ENCODE data around the gene RPL21. TPM values are rescaled to one million over a fixed set of nuclear protein-coding genes. Genes with fewer than 3 reads are reported as not detected.

The RPL21 gene
- total and polyA plus RNA-seq, 7 donors: 440 to 1,432 (median 808) TPM

- Histone ChIP-seq H3K36me3 (ENCODE audit: insufficient read depth in 1 of 2, low read depth in 1 of 2) (peaks cover 9 to 43% of the 10 kb centered on the region in 2 donors), H3K9me3 (no peaks in the 10 kb centered on the region), H3K4me1 (peaks cover 33% of the 10 kb centered on the region), H3K27me3 (ENCODE audit: insufficient read depth in 3 of 3, low read length in 2 of 3) (no peaks in the 10 kb centered on the region), H3K4me3 (peak overlapping the region; percentile 81), H3K27ac (peak overlapping the region; percentile 98)
- TF ChIP-seq CTCF (IDR thresholded peaks at IDR 0.05): no peak
- ATAC-seq (no peak), DNase-seq (no peak)
- intact Hi-C loops (cut with DNase I): loop anchor here (5.0 to 10.0 kb wide), 3 partner anchors 80 to 175 kb away; partner anchors contain the start of genes GTF3A (in 1 of the 2) and USP12 (in 1 of the 2)
Observed at GRCh38 chr13:27252467-27252866, 1.1 kb downstream of the RPL21 start.

DNA sequence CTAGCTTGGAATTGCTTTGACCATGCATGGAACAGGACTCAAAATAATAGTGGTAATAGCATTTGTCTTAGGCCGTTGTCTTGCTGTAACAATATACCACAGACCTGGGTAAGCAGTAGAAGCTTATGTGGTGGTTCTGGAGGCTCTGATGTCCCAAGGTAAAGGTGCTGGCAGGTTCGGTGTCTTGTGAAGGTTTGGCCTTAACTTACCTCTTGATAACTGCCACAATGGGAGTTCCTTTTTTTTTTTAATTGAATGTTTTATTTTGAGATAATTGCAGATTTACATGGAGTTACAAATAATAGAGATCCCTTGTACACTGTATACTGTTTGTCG lies 5.8 kb downstream of the RPL21 start:
- TF ChIP-seq CTCF (IDR thresholded peaks at IDR 0.05): no peak
- WGBS, 3 donors: 74 to 95% (median 75%) methylated on average over 3 of the region's 3 CpGs
- Histone ChIP-seq H3K36me3 (ENCODE audit: insufficient read depth in 1 of 2, low read depth in 1 of 2) (peaks cover 16 to 77% of the 10 kb centered on the region in 2 donors), H3K27me3 (ENCODE audit: insufficient read depth in 3 of 3, low read length in 2 of 3) (no peaks in the 10 kb centered on the region), H3K4me3 (no peak overlapping the region), H3K9me3 (no peaks in the 10 kb centered on the region), H3K27ac (peak overlapping the region; percentile 10), H3K4me1 (peaks cover 23% of the 10 kb centered on the region)
- ATAC-seq (no peak), DNase-seq (no peak)
- intact Hi-C loops (cut with DNase I): loop anchor here in 1 of 2 donors (10.0 kb wide), 1 partner anchor 168 kb away; the partner anchor contains the start of gene GTF3A

GRCh38 chr13:27257648-27258253 lies 6.4 kb downstream of the RPL21 start:
- H3K9me3 ChIP-seq: no peaks in the 10 kb centered on the region
- DNase-seq (no peak), ATAC-seq (peak in 1 of 4 donors; percentile 10)
- TF ChIP-seq CTCF (IDR thresholded peaks at IDR 0.05): no peak
- WGBS, 3 donors: 73 to 86% (median 74%) methylated on average over 11 of the region's 11 CpGs
- intact Hi-C loops (cut with DNase I): loop anchor here in 1 of 2 donors (10.0 kb wide), 1 partner anchor 167 kb away; the partner anchor contains the start of gene GTF3A
- H3K4me3 ChIP-seq: no peak overlapping the region
- H3K27me3 ChIP-seq (ENCODE audit: insufficient read depth in 3 of 3, low read length in 2 of 3): no peaks in the 10 kb centered on the region
- no peak overlapping the region for H3K27ac ChIP-seq
- H3K4me1 ChIP-seq: peaks cover 22% of the 10 kb centered on the region
- peaks cover 16 to 83% of the 10 kb centered on the region in 2 donors for H3K36me3 ChIP-seq (ENCODE audit: insufficient read depth in 1 of 2, low read depth in 1 of 2)

GRCh38 chr13:27258637-27259386 lies 7.5 kb downstream of the RPL21 start:
- ATAC-seq: peak in 1 of 4 donors; percentile 24
- no peak for DNase-seq
- WGBS, 3 donors: 88 to 94% (median 92%) methylated on average over 5 of the region's 5 CpGs
- peaks cover 11% of the 10 kb centered on the region for H3K4me1 ChIP-seq
- TF ChIP-seq CTCF (IDR thresholded peaks at IDR 0.05): no peak
- intact Hi-C loops (cut with DNase I): loop anchor here in 1 of 2 donors (10.0 kb wide), 1 partner anchor 166 kb away; the partner anchor contains the start of gene GTF3A
- no peaks in the 10 kb centered on the region for H3K27me3 ChIP-seq (ENCODE audit: insufficient read depth in 3 of 3, low read length in 2 of 3)
- H3K27ac ChIP-seq: peak overlapping the region; percentile 24
- peaks cover 16 to 77% of the 10 kb centered on the region in 2 donors for H3K36me3 ChIP-seq (ENCODE audit: insufficient read depth in 1 of 2, low read depth in 1 of 2)
- H3K9me3 ChIP-seq: no peaks in the 10 kb centered on the region
- no peak overlapping the region for H3K4me3 ChIP-seq
